ENCODE measurements around the gene ZNF850.
"Not testable (repeated sequence)": the region's sequence is repeated elsewhere in the genome, so short reads cannot be mapped to it uniquely, and the experiment has no call there.

ZNF850 gene

DNA sequence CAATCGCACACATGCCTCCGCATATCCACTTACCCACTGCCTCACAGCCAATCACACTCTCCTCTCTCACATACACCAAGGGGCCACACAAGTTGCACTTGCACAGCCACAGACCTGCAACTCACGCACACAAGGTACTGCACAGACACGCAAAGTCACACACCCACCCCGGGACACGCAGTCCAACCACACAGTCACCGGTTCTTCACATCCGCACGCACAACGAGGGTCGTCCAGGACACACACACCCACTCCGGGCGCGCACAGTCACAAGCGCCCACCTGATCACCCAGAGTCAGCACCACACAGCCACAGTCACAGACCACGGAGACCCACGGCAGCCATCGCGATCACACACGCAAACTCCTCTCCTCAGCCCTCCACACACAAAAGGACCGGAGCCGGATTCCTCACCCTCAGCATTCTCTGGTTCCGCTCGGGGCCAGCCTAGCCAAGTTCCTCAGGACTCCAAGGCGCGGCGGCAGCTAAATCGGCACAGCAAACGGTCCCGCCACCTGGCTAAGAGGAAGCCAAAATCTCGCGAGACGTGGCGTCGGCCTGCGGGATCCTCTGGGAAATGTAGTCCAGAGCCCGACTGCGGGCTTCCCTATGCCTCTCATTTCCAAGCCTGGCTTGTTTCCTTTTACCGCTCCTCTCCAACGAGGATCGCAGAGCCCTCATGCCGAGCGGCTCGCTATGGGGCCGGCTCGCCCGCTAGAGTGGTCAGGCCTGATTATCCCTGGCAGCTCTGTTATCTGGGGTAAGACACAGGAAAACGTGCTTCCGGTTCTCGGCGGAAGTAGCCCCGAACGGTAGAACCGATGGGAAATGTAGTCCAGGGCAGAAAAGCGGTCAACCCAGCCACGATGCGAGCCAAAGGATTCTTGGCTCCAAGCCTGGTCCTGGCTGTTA is at the start of gene ZNF850:
ZNF850 (minus strand) TSS at position 497 of the 912 bp plus-strand sequence. CDS start 10,201 bp downstream, outside the sequence.
- peak; percentile 94 to 95 for DNase-seq

GRCh38 chr19:36821758-36822157 is 49.2 kb upstream of the ZNF850 start:
- DNase-seq, result no peak

GRCh38 chr19:36819130-36819630 is 46.6 kb upstream of the ZNF850 start:
- DNase-seq, result no peak

GRCh38 chr19:36807029-36807428 is 34.4 kb upstream of the ZNF850 start:
- DNase-seq, result no peak

DNA sequence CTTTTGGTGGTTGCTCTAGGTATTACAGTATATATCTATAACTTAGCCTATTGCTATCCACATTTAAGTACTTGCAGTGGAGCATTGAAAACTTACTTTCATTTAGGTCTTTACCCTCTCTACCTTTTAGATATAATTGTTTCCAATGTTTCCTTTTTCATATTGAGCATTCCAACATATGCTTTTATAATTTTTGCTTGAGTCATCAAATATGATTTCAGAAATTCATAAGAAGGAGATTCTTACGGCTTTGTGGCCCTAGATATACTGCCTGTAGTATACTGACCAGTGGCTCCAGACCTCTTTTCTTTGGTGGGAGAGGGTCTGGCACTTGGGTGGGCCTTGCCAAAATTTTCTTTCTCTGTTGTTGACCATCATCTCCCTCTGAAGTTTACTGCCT is 32.8 kb upstream of the ZNF850 start:
- DNase-seq, result no peak

DNA sequence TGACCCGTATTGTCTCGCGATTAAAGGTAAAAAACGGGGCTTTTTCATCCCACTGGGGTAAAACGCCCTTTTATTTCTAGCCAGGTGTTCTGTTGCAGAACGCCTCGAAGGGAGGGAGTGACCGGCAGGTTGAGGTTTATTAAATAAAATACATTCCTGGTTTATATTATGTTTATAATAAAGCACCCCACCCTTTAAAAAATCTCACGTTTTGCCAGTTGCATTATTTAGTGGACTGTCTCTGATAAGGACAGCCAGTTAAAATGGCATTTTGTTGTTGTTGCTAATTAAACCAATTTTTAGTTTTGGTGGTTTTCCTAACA is 25.1 kb upstream of the ZNF850 start:
- no peak for DNase-seq

GRCh38 chr19:36796714-36796992 is 24.0 kb upstream of the ZNF850 start:
- no peak for DNase-seq

- not testable (repeated sequence) for DNase-seq
Observed at GRCh38 chr19:36791420-36792141, 19.0 kb upstream of the ZNF850 start.

DNA sequence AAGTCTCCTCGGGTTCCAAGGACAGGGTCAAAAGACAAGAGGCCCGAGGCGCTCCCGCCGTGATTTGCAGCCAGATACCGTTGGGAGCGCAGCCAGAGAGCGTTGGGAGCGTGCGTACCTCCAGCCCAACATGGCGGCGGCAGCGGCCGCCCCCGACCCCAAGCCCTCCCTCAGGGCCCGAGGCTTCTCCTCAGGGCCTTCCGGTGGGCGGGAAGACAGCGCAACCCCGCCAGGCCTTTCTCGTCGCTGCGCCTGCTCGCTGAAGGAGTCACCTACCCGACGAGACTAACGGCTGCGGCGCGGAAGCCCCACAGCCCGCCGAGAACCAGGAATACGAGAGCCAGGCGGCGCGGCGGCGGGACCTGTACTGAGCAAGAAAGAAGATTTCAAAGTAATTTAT is 3.2 kb upstream of the ZNF850 start:
- DNase-seq, result no peak

- no peak for DNase-seq
Observed at GRCh38 chr19:36773223-36773579, 594 bp upstream of the ZNF850 start.

DNA sequence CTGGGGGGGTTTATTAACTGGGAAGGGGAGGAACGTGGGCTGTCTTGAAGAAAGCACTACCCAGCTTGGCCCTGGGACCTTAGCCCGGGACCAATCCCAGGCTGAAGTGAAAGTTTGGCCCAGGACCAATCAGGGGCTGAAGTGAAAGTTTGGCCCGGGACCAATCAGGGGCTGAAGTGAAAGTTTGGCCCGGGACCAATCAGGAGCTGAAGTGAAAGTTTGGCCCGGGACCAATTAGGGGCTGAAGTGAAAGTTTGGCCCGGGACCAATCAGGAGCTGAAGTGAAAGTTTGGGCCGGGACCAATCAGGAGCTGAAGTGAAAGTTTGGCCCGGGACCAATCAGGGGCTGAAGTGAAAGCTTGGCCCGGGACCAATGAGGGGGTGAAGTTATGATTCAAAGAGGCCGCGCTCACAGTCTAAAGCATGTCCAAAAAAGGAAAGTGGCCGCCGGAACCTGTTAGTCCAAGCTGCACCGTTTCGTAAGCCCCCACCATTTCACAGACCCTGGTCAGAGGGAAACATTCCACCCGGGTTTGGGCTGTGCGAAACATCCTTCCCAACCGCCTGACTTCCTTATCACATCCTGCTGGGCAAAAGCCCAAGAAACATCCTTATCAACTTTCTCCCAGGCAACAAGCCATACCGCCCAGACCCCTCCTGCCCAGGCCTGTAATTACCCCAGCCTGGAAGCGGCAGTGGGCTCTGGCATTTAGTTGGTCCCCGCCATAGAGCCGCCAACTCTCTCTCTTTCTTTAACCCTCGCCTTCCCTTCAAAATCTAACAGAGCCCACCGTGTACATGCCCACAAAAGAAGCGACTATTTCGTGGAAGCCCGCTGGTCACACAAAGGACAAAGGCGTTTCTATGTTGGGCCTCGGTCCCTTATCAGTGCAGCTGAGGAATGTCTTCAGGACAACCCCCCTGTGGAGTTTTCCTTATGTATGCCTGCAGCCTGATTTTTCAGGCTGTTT is 1.1 kb downstream of the ZNF850 start:
- peak in 1 of 2 experiments; percentile 8 for DNase-seq

- no peak for DNase-seq
Observed at GRCh38 chr19:36750066-36750691, 22.4 kb downstream of the ZNF850 start.

DNA sequence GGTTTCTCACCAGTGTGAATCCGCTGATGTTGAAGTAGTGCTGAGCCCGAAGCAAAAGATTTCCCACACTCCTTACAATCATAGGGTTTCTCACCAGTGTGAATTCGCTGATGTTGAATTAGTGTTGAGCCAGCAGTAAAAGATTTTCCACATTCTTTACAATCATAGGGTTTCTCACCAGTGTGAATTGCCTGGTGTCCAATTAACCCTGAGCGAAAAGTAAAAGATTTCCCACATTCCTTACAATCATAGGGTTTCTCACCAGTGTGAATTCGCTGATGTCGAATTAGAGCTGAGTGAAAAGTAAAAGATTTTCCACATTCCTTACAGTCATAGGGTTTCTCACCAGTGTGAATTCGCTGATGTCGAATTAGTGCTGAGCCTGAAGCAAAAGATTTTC is 23.0 kb downstream of the ZNF850 start:
- not testable (repeated sequence) for DNase-seq

GRCh38 chr19:36748431-36749275 is 24.0 kb downstream of the ZNF850 start:
- no peak for DNase-seq

DNA sequence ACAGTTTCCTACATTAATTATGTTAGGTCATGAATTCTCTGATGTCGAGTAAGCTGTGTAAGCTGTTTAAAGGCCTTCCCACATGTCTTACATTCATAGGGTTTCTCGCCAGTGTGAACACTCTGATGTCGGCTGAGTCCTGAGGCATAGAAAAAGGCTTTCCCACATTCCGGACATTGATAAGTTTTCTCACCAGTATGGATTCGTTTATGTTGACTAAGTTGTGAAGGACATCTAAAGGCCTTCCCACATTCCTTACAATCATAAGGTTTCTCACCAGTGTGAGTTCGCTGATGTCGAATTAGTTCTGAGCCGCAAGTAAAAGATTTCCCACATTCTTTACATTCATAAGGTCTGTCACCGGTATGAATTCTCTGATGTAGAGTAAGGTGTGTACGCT is 24.9 kb downstream of the ZNF850 start:
- DNase-seq, result no peak

- DNase-seq, result no peak
Observed at GRCh38 chr19:36745870-36746269, 26.7 kb downstream of the ZNF850 start.

- not testable (repeated sequence) for DNase-seq
Observed at GRCh38 chr19:36736166-36736565, 36.4 kb downstream of the ZNF850 start.

DNA sequence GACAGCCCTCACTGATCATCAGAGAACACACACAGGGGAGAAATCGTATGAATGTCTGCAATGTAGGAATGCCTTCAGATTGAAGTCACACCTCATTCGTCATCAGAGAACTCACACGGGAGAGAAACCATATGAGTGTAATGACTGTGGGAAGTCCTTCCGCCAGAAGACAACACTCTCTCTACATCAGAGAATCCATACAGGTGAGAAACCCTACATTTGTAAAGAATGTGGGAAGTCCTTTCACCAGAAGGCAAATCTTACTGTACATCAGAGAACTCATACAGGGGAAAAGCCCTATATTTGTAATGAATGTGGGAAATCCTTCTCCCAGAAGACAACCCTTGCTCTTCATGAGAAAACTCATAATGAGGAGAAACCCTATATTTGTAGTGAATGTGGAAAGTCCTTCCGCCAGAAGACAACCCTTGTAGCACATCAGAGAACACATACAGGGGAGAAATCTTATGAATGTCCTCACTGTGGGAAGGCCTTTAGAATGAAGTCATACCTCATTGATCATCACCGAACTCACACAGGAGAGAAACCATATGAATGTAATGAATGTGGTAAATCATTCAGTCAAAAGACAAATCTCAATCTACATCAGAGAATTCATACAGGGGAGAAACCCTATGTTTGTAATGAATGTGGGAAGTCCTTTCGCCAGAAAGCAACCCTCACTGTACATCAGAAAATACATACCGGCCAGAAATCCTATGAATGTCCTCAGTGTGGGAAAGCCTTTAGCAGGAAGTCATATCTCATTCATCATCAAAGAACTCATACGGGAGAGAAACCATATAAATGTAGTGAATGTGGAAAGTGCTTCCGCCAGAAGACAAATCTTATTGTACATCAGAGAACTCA is 52.7 kb downstream of the ZNF850 start:
- no peak for DNase-seq

DNA sequence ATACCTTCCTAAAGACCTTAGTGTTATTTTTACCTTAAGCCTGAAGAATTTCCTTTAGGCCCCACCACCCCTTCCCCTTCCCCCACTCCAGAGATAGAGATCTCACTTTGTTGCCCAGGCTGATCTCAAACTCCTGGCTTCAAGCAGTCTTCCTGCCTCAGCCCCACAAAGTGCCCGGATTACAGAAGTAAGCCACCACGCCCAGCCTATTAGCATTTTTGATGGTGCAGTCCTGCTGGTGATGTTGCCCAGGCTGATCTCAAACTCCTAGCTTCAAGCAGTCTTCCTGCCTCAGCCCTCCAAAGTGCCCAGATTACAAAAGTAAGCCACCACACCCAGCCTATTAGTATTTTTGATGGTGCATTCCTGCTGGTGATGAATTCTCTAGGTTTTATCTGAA is 63.2 kb downstream of the ZNF850 start:
- DNase-seq, result no peak

GRCh38 chr19:36707134-36707533 is 65.5 kb downstream of the ZNF850 start:
- DNase-seq, result no peak

DNA sequence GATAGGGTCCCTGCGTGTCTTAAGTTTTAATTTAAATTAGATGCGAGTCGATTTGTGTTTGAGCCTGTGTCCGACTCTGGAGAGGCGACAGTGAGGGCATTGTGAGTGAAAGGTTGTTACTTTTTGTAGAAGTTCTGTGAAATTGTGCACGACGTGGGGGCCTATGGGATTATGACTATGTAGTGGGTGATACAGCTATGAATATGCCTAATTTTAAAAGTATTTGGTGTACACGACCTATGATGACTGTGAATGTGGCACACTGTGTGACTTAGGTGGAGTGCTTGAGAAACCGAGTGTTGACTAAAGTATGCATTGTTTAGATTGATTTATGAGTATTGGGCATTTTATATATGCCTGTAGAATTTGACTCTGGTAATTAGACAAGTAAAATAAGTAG is 84.5 kb downstream of the ZNF850 start:
- no peak for DNase-seq

Measured in activated CD4-positive, alpha-beta T cell treated with anti-CD3 and anti-CD28 coated beads, Interleukin-2, amount 50 U/mL, for 4 hours (primary cell).